ENCODE measurements around the gene CTNNBL1. TPM values are rescaled to one million over a fixed set of nuclear protein-coding genes. Genes with fewer than 3 reads are reported as not detected.

CTNNBL1 gene
- total RNA-seq, 1 donor from 2014 or later, result 58.0 TPM

DNA sequence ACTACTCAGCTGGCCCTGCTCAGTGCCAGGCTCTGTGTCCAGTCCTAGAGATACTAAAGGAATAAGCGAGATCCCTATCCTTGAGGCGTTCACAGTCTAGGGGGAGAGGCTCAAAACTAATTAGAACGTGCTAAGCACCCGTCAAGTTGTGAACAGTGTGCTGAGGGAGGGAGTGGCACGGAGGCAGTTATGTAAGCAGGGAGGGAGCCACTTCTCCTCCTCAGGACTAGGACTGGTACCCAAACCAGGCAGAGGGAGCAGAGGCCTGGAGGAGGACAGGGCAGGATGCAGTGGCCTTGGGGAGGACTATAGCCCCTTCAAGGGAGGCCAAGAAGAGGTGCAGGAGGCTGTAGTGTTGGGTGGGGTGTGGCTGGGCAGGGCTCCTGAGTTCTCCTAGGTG is 169.5 kb downstream of the CTNNBL1 start:
- Mint-ChIP-seq H3K27me3 (ENCODE audit: unreplicated experiment) (peaks cover 6% of the 10 kb centered on the region), H3K27ac (ENCODE audit: unreplicated experiment) (peak overlapping the region; percentile 73), H3K36me3 (ENCODE audit: unreplicated experiment) (peaks cover 18% of the 10 kb centered on the region), H3K4me3 (ENCODE audit: unreplicated experiment) (no peak overlapping the region), H3K4me1 (ENCODE audit: low read depth, unreplicated experiment) (peaks cover 39% of the 10 kb centered on the region), H3K9me3 (ENCODE audit: unreplicated experiment) (peaks cover 6% of the 10 kb centered on the region)
- no peak for DNase-seq
- TF ChIP-seq, protein P1, sequence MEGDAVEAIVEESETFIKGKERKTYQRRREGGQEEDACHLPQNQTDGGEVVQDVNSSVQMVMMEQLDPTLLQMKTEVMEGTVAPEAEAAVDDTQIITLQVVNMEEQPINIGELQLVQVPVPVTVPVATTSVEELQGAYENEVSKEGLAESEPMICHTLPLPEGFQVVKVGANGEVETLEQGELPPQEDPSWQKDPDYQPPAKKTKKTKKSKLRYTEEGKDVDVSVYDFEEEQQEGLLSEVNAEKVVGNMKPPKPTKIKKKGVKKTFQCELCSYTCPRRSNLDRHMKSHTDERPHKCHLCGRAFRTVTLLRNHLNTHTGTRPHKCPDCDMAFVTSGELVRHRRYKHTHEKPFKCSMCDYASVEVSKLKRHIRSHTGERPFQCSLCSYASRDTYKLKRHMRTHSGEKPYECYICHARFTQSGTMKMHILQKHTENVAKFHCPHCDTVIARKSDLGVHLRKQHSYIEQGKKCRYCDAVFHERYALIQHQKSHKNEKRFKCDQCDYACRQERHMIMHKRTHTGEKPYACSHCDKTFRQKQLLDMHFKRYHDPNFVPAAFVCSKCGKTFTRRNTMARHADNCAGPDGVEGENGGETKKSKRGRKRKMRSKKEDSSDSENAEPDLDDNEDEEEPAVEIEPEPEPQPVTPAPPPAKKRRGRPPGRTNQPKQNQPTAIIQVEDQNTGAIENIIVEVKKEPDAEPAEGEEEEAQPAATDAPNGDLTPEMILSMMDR (IDR thresholded peaks at IDR 0.05; ENCODE audit: partially characterized antibody, unreplicated experiment), result no peak

DNA sequence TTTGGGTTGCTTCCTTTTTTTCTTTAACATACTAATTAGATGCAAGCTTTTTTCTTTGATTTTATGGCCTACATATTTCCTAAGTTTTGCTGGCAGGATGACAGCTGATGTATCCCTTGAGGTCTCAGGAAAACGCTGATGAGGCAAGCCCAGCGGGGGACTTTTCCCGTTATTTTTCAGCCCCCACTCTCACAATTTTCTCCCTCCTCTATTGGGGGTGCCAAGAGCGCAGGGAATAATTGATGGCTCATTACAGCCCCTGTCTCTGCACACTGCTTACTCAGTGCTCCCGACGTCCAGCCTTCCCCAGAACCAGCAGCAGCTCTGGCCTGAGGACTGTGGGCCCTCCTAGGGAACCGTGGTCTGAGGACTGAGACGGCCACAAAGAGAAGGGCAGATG is 170.5 kb downstream of the CTNNBL1 start:
- peak; percentile 45 for DNase-seq
- peaks cover 2% of the 10 kb centered on the region for H3K9me3 Mint-ChIP-seq (ENCODE audit: unreplicated experiment)
- peaks cover 13% of the 10 kb centered on the region for H3K36me3 Mint-ChIP-seq (ENCODE audit: unreplicated experiment)

DNA sequence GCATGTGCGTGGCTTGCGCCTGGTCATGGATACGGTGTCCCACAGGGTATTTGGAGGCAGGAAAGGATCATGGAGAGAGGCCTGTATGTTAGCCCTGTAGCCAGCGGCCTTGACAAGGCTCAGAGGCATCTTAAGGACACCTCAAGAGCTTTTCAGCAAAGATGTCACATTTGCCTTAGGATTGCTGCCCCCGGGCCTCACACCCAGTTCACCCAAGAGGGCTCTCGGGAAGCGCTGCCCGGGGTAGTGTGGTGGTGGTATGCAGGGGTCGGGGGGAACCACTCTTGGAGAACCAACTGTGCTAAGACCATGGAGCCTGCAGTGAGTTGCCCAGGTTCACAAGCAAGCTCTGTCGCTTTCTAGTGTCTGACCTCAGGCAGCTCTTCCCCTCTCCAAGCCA is 172.2 kb downstream of the CTNNBL1 start:
- Mint-ChIP-seq H3K36me3 (ENCODE audit: unreplicated experiment) (peaks cover 10% of the 10 kb centered on the region), H3K4me3 (ENCODE audit: unreplicated experiment) (peak overlapping the region; percentile 23), H3K27me3 (ENCODE audit: unreplicated experiment) (peaks cover 6% of the 10 kb centered on the region), H3K27ac (ENCODE audit: unreplicated experiment) (no peak overlapping the region), H3K4me1 (ENCODE audit: low read depth, unreplicated experiment) (peaks cover 62% of the 10 kb centered on the region), H3K9me3 (ENCODE audit: unreplicated experiment) (peaks cover 8% of the 10 kb centered on the region)
- no peak for DNase-seq
- TF ChIP-seq, protein P1 (IDR thresholded peaks at IDR 0.05; ENCODE audit: partially characterized antibody, unreplicated experiment), result no peak

More for the DNA sequence above, 170.5 kb downstream of the CTNNBL1 start:
- Mint-ChIP-seq H3K27ac (ENCODE audit: unreplicated experiment) (peak overlapping the region; percentile 95), H3K4me1 (ENCODE audit: low read depth, unreplicated experiment) (peaks cover 45% of the 10 kb centered on the region), H3K27me3 (ENCODE audit: unreplicated experiment) (peaks cover 6% of the 10 kb centered on the region), H3K4me3 (ENCODE audit: unreplicated experiment) (peak overlapping the region; percentile 62)
- TF ChIP-seq, protein P1 (IDR thresholded peaks at IDR 0.05; ENCODE audit: partially characterized antibody, unreplicated experiment), result no peak

DNA sequence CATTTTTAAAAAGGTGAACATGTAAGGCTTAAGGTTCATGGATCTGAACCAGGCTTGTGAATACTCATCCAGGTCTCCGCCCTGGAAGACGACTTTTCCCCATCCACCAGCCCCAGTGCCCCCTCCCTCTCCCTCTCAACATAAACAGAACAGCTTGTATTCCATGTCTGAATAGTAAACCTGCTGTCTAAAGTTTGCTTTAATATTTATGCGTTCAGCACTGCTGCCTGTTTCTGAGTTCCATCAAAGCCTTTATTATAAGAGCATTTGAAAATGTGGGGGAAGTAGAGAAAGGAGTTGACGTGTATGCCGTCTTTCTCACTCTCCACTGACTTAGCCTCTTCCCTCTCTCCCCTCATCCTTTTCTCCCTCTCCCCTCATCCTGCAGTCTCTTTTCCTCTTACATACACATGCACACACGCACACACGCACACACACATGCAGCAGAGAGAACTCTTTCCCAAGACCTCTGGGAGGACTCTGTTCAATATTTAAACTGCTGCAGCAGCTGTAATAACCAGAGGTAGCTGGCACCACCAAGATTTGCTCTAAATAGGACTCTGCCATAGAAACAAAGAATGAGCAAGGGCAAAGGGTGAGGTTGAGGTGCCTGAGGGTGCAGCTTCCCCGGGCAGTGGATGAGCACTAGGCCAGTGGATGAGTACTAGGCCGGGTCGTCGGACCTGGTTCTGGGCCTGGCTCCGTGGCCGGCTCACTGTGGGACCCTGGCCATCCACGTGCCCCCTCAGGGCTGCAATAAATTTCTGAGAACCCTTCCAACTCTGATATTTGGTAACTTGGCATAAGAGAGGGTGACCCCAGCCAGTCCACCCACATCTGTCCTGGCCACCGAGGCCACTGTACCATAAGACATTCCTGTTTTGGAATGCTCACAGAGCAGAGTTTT is 173.7 kb downstream of the CTNNBL1 start:
- TF ChIP-seq, protein P1 (IDR thresholded peaks at IDR 0.05; ENCODE audit: partially characterized antibody, unreplicated experiment), result no peak
- Mint-ChIP-seq H3K4me3 (ENCODE audit: unreplicated experiment) (peak overlapping the region; percentile 60), H3K36me3 (ENCODE audit: unreplicated experiment) (peaks cover 8% of the 10 kb centered on the region), H3K27me3 (ENCODE audit: unreplicated experiment) (peaks cover 6% of the 10 kb centered on the region), H3K27ac (ENCODE audit: unreplicated experiment) (peak overlapping the region; percentile 83), H3K4me1 (ENCODE audit: low read depth, unreplicated experiment) (peaks cover 61% of the 10 kb centered on the region), H3K9me3 (ENCODE audit: unreplicated experiment) (peaks cover 8% of the 10 kb centered on the region)
- DNase-seq, result no peak

DNA sequence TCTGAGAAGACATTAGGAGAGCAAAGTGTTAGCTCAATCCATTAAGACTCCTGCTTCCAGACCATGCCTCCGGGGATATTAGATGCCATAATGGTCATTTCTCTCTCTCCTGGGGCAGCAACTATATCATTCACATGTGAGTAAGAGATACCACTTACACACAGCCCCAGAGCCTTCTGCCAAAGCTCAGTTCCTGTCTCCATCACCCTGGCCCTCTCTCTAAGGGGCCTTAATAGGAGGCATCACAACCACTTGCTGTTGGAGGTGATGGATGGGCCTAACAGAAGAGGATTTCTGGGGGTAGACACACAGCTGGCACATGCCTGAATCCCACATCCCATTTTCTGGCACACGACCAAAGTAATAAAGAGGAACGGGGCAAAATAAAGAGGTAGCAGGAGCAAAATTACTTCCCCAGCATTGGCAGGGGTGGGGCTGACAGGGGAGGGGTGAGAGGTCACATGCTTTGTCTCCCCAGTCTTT is 175.1 kb downstream of the CTNNBL1 start:
- peak; percentile 44 for DNase-seq
- Mint-ChIP-seq H3K9me3 (ENCODE audit: unreplicated experiment) (peaks cover 6% of the 10 kb centered on the region), H3K4me3 (ENCODE audit: unreplicated experiment) (peak overlapping the region; percentile 36), H3K4me1 (ENCODE audit: low read depth, unreplicated experiment) (peaks cover 54% of the 10 kb centered on the region), H3K36me3 (ENCODE audit: unreplicated experiment) (no peaks in the 10 kb centered on the region), H3K27me3 (ENCODE audit: unreplicated experiment) (peaks cover 2% of the 10 kb centered on the region), H3K27ac (ENCODE audit: unreplicated experiment) (peak overlapping the region; percentile 94)
- TF ChIP-seq, protein P1 (IDR thresholded peaks at IDR 0.05; ENCODE audit: partially characterized antibody, unreplicated experiment), result no peak

Data from glutamatergic neuron (in vitro differentiated cells).